ENCODE results near the gene TOM1L2. TPM values are rescaled to one million over a fixed set of nuclear protein-coding genes. Genes with fewer than 3 reads are reported as not detected.

The TOM1L2 gene
- total and polyA plus RNA-seq, 2 of the 4 experiments (the other 2 are of a cell fraction) = 34.4 to 51.7 TPM

- no peak overlapping the region; a peak in 1 of 4 replicates for H4K8ac ChIP-seq (ENCODE audit: low read depth in 2 of 2, low read length in 2 of 2)
- ATAC-seq (ENCODE audit: low read depth) = no peak
- dilution Hi-C loops (cut with HindIII; ENCODE audit: low sequenced_read_pairs, unreplicated experiment) = no loop called here
- peak overlapping the region; percentile 83 for H2AK9ac ChIP-seq (replicated peaks; ENCODE audit: low read depth, low read length, poor library complexity)
- H3K4me3 ChIP-seq (ENCODE audit: insufficient read depth, low read depth, low read length) = no peak overlapping the region
- H3K79me1 ChIP-seq (ENCODE audit: low read depth in 1 of 2, low read length in 2 of 2) = peaks cover 41 to 95% of the 10 kb centered on the region in 2 experiments
- H3K27ac ChIP-seq (ENCODE audit: insufficient read depth, low read length) = no peak overlapping the region; the same call in 1 of the 2 replicates
- H3K23ac ChIP-seq (ENCODE audit: low read depth, low read length) = peak overlapping the region; percentile 68; the same call in 1 of the 2 replicates
- intact Hi-C loops (cut with micrococcal nuclease) = no loop called here
- no peak overlapping the region for H2BK15ac ChIP-seq (ENCODE audit: low read depth, low read length)
- no peak overlapping the region for H2BK5ac ChIP-seq (ENCODE audit: low read depth, low read length, poor library complexity, severe bottlenecking)
- H2AK5ac ChIP-seq (ENCODE audit: low read depth, low read length) = peak overlapping the region; percentile 51; the same call in 1 of the 2 replicates
- TF ChIP-seq USF2 (IDR thresholded peaks at IDR 0.05; ENCODE audit: low read depth, low read length) (no peak; the same call in 1 of the 2 replicates), ELK1 (IDR thresholded peaks at IDR 0.05; ENCODE audit: borderline replicate concordance, low read depth, low read length) (no peak), POLR2A (IDR thresholded peaks at IDR 0.05; ENCODE audit: low read depth, low read length) (no peak), CEBPB (IDR thresholded peaks at IDR 0.05; ENCODE audit: low read depth, low read length) (no peak), MXI1 (IDR thresholded peaks at IDR 0.05; ENCODE audit: borderline replicate concordance, low read depth, low read length) (peak; percentile 47; the same call in 1 of the 2 replicates), MAFK (IDR thresholded peaks at IDR 0.05; ENCODE audit: low read depth, low read length) (no peak)
- H2AFZ ChIP-seq (replicated peaks; ENCODE audit: low read length, poor library complexity) = no peak overlapping the region
- no TSS peak for BruUV-seq (replicated peaks)
- in situ Hi-C loops (cut with MboI; ENCODE audit: low sequenced_read_pairs) = no loop called here
- WGBS, 2 experiments (ENCODE audit: extremely low coverage in 2 of 2, insufficient read length in 1 of 2) = no CpG with 5 or more reads among the region's 1 CpG
- peak; percentile 87 for DNase-seq
- POLR2A ChIA-PET (ENCODE audit: unreplicated experiment) = no interaction called here
- peaks cover 85% of the 10 kb centered on the region for H4K20me1 ChIP-seq (ENCODE audit: insufficient read depth, low read length)
- no peaks in the 10 kb centered on the region for H3K9me3 ChIP-seq (ENCODE audit: control insufficient read depth, insufficient read depth, low read length)
- H3K4me2 ChIP-seq (ENCODE audit: low read depth, low read length) = peak overlapping the region; percentile 93; the same call in 1 of the 2 replicates
- CTCF ChIA-PET = no interaction called here
- no peak overlapping the region for H4K5ac ChIP-seq (ENCODE audit: low read depth, low read length)
- H3K56ac ChIP-seq (ENCODE audit: extremely low read depth, insufficient read depth, low read length) = no peak overlapping the region
- H2BK20ac ChIP-seq (ENCODE audit: low read depth, low read length) = no peak overlapping the region
- H3K18ac ChIP-seq (ENCODE audit: low read depth, low read length) = no peak overlapping the region
- peak overlapping the region; percentile 58; the same call in 1 of the 2 replicates for H3K4ac ChIP-seq (ENCODE audit: low read depth, low read length)
- H3K9ac ChIP-seq (ENCODE audit: low read depth, low read length) = no peak overlapping the region
- H2BK120ac ChIP-seq (ENCODE audit: low read depth, low read length) = peak overlapping the region; percentile 47; the same call in 1 of the 2 replicates
- no peak overlapping the region; the same call in 1 of the 2 replicates for H4K91ac ChIP-seq (ENCODE audit: insufficient read depth, low read depth, low read length)
- H3K27me3 ChIP-seq (ENCODE audit: control insufficient read depth, insufficient read depth, low read length) = no peaks in the 10 kb centered on the region
- peaks cover 57% of the 10 kb centered on the region for H3K4me1 ChIP-seq (ENCODE audit: control insufficient read depth, insufficient read depth, low read length)
- H3K36me3 ChIP-seq (ENCODE audit: control insufficient read depth, insufficient read depth, low read length) = peaks cover 25% of the 10 kb centered on the region
- H3K14ac ChIP-seq (replicated peaks; ENCODE audit: low read depth, low read length) = peak overlapping the region; percentile 40
- H3K9me1 ChIP-seq (ENCODE audit: insufficient read depth, low read length) = peaks cover 40% of the 10 kb centered on the region
Measured at GRCh38 chr17:17822189-17822588, 150.0 kb downstream of the TOM1L2 start.

Data from IMR-90 (cell line).